Activated CD8-positive, alpha-beta memory T cell treated with anti-CD3 and anti-CD28 coated beads for 36 hours (primary cell): ENCODE results near the gene CCDC73. TPM values are rescaled to one million over a fixed set of nuclear protein-coding genes. Genes with fewer than 3 reads are reported as not detected.
"Not testable (repeated sequence)": the region's sequence is repeated elsewhere in the genome, so short reads cannot be mapped to it uniquely, and the experiment has no call there.

Source experiments
- CTCF ChIA-PET: fragments of 350-600 bp; sonication (Branson Sonifier 250); formaldehyde crosslinking; loops from one replicate; lab custom pipeline; 2021; ENCODE audit warnings: antibody characterized with exemption; lab: Charles Lee
- POLR2A ChIA-PET: fragments of 350-600 bp; sonication (Branson Sonifier 250); formaldehyde crosslinking; loops from one replicate; lab custom pipeline; 2021; ENCODE audit warnings: antibody characterized with exemption; lab: Charles Lee
- total RNA-seq, 2 experiments: library from RNA; stranded (reverse); gene quantifications; one replicate each; pipeline ENCODE4 v1.2.3, GENCODE V29; 2021

Gene CCDC73
- total RNA-seq: under 1 TPM; 0.04 TPM

- CTCF ChIA-PET: interaction anchor here (0.6 to 1.5 kb wide), 3 partner anchors 9 to 465 kb away, joined by 3 read pairs; no protein-coding TSS in a partner anchor
These were observed at the start of gene CCDC73 for GRCh38 chr11:32794439-32794838. CCDC73 (minus strand) TSS chr11:32794662; CDS start chr11:32760243, 34,419 bp downstream.

GRCh38 chr11:32843544-32843943, 49.1 kb upstream of the CCDC73 start:
- ChIA-PET CTCF (interaction anchor here (1.5 kb wide), 1 partner anchor 39 kb away, joined by 3 read pairs; no protein-coding TSS in a partner anchor), POLR2A (no interaction called here)

More at GRCh38 chr11:32794439-32794838, at the start of gene CCDC73:
- POLR2A ChIA-PET: no interaction called here

GRCh38 chr11:32840587-32840986, 46.1 kb upstream of the CCDC73 start:
- ChIA-PET POLR2A (no interaction called here), CTCF (no interaction called here)

GRCh38 chr11:32839308-32839707, 44.8 kb upstream of the CCDC73 start:
- CTCF ChIA-PET: interaction anchor here (0.6 kb wide), 1 partner anchor 45 kb away, joined by 3 read pairs; the partner anchor contains the start of gene CCDC73
- POLR2A ChIA-PET: no interaction called here

- POLR2A ChIA-PET: no interaction called here
- CTCF ChIA-PET: interaction anchor here (0.6 kb wide), 1 partner anchor 44 kb away, joined by 3 read pairs; the partner anchor contains the start of gene CCDC73
These were observed 44.2 kb upstream of the CCDC73 start for GRCh38 chr11:32838505-32839274.

GRCh38 chr11:32836946-32837345, 42.5 kb upstream of the CCDC73 start:
- POLR2A ChIA-PET: no interaction called here
- CTCF ChIA-PET: no interaction called here

DNA sequence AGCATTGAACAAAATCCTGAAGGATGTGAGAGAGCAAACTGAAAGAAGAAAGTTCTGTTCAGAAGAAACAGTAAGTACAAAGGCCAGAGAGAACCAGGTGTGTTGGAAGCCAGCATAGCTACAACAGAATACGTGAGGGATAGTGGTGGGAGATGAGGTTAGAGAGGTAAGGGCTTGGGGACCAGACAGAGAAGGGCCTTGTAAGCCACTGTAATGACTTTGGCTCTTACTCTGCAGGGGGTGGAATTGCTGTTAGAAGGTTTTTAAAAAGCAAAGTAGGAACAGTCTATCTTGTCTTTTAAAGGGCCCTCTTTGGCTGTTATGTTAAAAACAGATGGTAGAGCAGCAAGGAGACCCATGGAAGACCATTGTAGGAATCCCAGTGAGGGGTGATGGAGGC, 39.5 kb upstream of the CCDC73 start:
- POLR2A ChIA-PET: no interaction called here
- CTCF ChIA-PET: no interaction called here

DNA sequence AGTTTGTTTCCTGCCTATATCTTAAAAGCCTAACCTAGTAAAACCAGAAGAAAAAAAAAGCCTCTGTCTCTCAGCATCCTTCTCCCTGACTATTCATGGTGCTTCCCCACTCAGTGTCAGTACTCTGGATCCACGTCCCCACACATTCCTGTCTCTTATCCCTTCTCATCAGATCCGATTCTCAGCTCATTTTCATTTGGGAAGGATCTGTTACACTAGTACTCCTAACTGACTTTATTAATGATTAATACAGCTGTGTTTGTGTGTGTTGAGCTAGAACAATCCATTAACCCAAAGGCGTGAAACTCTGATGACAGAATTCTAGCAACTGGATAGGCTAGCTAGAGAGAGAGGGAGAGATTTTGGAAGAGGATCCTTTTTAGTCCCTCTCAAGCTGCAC, 36.8 kb upstream of the CCDC73 start:
- ChIA-PET POLR2A (no interaction called here), CTCF (interaction anchor here (0.6 kb wide), 1 partner anchor 493 kb away, joined by 3 read pairs; no protein-coding TSS in a partner anchor)

DNA sequence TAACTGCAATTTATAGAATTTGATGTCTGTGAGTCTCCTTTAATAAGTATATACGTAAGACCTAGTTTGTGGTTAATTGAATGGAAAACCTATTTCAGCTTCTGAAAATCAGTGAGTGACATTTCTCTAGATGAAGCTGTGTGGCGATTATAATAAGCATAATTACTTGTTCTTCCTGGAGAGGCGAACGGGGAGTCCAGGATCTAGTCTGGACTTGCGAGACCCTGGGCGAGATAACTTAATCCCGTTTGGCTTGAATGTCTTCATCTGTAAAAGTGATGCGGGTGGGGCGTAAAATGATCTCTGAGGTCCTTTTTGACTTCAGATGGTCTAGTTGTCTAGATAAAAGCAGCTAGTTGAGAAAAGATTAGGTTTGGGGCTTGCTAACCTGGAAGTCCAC, 36.3 kb upstream of the CCDC73 start:
- ChIA-PET POLR2A (no interaction called here), CTCF (interaction anchor here (0.6 kb wide), 1 partner anchor 492 kb away, joined by 3 read pairs; no protein-coding TSS in a partner anchor)

DNA sequence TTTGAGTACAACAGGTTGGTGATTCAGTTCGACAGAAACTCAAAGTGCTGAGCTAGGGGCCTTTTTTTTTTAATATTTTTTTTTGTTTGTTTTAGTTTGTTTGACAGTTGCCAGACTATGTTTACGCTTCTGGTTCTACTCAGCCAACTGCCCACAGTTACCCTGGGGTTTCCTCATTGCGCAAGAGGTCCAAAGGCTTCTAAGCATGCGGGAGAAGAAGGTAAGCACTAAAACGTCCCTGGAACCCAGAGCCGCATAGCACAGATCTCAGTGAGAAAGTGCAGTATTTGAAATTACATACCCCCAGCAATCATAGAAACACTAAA, 35.9 kb upstream of the CCDC73 start:
- ChIA-PET POLR2A (no interaction called here), CTCF (no interaction called here)

GRCh38 chr11:32829680-32830412, 35.4 kb upstream of the CCDC73 start, which contains the start of gene PRRG4:
PRRG4 (plus strand) TSS chr11:32829927; CDS start chr11:32830530, 603 bp downstream.
- ChIA-PET POLR2A (no interaction called here), CTCF (no interaction called here)

DNA sequence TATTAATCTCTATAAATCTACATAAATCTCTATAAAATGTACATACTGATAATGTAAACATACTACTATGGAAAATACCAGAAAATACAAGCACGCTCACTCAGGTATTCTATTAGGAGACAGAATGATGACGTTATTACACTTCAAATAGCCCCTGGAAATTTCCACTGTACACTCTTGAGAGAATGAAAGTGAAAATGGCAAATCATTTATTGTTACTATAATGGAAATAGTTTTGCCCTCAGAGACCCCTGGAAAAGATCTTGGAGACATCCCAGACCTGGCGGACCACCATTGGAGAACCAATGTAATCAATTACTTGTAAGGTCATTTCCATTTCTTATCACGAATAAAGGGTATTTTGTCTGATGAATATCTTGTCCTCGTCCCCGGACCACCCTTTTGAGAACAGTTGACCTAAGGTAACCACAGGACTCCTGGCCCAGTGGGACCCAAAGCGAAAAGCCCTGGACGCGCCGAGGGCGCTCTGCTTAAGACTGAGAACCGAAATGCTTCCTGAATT, 34.8 kb upstream of the CCDC73 start:
- ChIA-PET POLR2A (no interaction called here), CTCF (no interaction called here)

DNA sequence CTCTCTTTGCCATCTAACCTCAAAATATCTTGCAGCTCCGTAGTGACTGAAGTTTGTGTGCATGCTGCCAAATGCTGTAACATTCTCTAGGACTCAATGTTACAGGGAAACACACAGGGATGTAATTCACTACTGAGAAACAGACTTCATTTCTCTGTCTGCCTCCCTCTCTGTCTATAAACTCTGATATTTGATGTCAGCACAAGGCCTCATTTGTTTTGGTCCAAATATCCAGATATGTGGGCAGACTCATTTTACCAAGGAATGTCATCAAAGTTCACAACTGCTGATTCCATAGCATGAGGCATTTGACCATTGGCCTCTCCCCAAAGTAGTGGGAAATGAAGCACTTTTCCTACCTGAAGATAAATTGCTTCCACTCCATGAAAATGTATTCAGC, 32.8 kb upstream of the CCDC73 start:
- CTCF ChIA-PET: no interaction called here
- POLR2A ChIA-PET: no interaction called here

- ChIA-PET CTCF (no interaction called here), POLR2A (no interaction called here)
These were observed 31.7 kb upstream of the CCDC73 start for GRCh38 chr11:32826113-32826512.

DNA sequence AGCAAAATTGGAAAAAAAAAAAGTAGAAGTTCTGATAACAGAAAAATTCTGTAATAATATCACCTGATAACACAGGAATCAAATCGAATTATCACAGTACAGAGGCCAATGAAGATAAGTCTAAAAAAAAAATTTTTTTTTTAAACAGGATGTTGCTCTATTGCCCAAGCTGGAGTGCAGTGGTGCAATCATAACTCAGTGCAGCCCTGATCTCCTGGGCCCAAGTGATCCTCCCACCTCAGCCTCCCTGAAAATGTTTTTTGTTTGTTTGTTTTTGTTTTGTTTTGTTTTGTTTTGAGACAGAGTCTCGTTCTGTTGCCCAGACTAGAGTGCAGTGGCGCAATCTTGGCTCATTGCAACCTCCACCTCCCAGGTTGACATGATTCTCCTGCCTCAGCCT, 29.2 kb upstream of the CCDC73 start:
- POLR2A ChIA-PET, CTCF ChIA-PET: not testable (repeated sequence)

- ChIA-PET CTCF (no interaction called here), POLR2A (no interaction called here)
These were observed 27.6 kb upstream of the CCDC73 start for GRCh38 chr11:32821917-32822560.

DNA sequence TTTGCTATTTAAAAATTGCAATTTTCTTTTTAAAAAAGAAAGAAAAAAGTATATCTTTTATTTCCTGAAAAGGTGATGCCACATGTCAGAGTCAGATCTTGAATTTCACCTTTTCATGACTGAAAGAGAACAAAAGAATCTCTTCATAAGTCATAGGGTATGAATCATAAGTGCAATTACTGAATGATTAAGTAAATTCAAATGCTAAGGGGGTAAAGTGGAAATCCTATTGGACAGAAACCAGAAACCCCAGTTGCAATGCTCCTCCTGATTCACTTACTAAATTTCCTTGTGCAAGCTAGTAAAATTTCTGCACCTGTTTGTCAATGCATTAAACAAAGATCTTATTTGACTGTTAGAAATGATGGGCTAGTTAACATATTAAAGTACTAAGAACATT, 27.1 kb upstream of the CCDC73 start:
- CTCF ChIA-PET: no interaction called here
- POLR2A ChIA-PET: no interaction called here

- CTCF ChIA-PET: no interaction called here
- POLR2A ChIA-PET: no interaction called here
These were observed 26.0 kb upstream of the CCDC73 start for GRCh38 chr11:32820497-32820896.

DNA sequence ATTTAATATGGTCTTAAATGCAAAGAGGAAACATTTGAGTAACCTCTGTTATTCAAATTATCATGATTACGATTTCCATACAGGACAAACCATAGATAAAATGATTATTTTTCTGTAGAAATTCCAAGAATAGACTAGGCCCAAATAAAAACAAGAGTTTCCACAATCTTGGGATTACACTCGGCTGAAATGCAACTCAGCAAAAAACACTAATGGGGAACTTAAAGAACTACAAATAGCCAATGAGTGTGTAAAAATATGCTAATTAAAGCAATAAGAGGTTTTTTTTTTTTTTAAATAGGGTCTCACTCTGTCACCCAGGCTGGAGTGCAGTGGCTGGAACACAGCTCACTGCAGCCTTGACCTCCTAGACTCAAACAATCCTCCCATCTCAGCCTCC, 24.7 kb upstream of the CCDC73 start:
- ChIA-PET POLR2A (no interaction called here), CTCF (no interaction called here)

DNA sequence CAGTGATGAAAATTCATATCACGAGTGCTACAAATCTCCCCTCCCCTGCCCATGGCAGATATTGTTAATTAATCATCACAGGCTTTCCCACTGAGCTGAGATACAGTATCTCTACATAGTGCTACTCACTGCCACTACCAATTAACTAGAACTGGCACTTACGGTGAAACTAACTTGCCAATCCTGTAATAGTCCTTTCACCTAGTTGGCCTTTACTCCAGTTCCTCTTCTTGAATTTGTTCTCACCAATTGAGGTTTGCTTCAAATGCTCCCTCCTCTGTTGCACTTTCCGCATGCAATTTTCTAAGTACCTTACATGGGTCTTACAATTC, 23.4 kb upstream of the CCDC73 start:
- POLR2A ChIA-PET: no interaction called here
- CTCF ChIA-PET: no interaction called here
